ENCODE measurements around the gene GOPC.
"Not testable (repeated sequence)": the region's sequence is repeated elsewhere in the genome, so short reads cannot be mapped to it uniquely, and the experiment has no call there.

The GOPC gene

GRCh38 chr6:117548797-117549301 is 53.5 kb downstream of the GOPC start:
- no peak for DNase-seq (ENCODE audit: low read depth in 2 of 2)

- no peak for DNase-seq (ENCODE audit: low read depth in 2 of 2)
Observed at GRCh38 chr6:117547688-117548621, 54.4 kb downstream of the GOPC start.

GRCh38 chr6:117546674-117547073 is 55.6 kb downstream of the GOPC start:
- no peak for DNase-seq (ENCODE audit: low read depth in 2 of 2)

- DNase-seq (ENCODE audit: low read depth in 2 of 2), result no peak
Observed at GRCh38 chr6:117545161-117545595, 57.1 kb downstream of the GOPC start.

GRCh38 chr6:117544716-117545115 is 57.6 kb downstream of the GOPC start:
- no peak for DNase-seq (ENCODE audit: low read depth in 2 of 2)

- no peak for DNase-seq (ENCODE audit: low read depth in 2 of 2)
Observed at GRCh38 chr6:117542493-117542892, 59.8 kb downstream of the GOPC start.

GRCh38 chr6:117540670-117541069 is 61.6 kb downstream of the GOPC start:
- DNase-seq (ENCODE audit: low read depth in 2 of 2), result no peak

GRCh38 chr6:117538615-117539014 is 63.7 kb downstream of the GOPC start:
- DNase-seq (ENCODE audit: low read depth in 2 of 2), result no peak

- DNase-seq (ENCODE audit: low read depth in 2 of 2), result peak in 1 of 2 experiments; percentile 30
Observed at GRCh38 chr6:117536317-117536716, 66.0 kb downstream of the GOPC start.

- DNase-seq (ENCODE audit: low read depth in 2 of 2), result no peak
Observed at GRCh38 chr6:117534974-117535373, 67.3 kb downstream of the GOPC start.

- DNase-seq (ENCODE audit: low read depth in 2 of 2), result no peak
Observed at GRCh38 chr6:117533775-117534174, 68.5 kb downstream of the GOPC start.

GRCh38 chr6:117531809-117532725 is 70.2 kb downstream of the GOPC start:
- DNase-seq (ENCODE audit: low read depth in 2 of 2), result no peak

- DNase-seq (ENCODE audit: low read depth in 2 of 2), result no peak
Observed at GRCh38 chr6:117531346-117531745, 71.0 kb downstream of the GOPC start.

GRCh38 chr6:117530467-117531242 is 71.7 kb downstream of the GOPC start:
- no peak for DNase-seq (ENCODE audit: low read depth in 2 of 2)

- DNase-seq (ENCODE audit: low read depth in 2 of 2), result no peak
Observed at GRCh38 chr6:117525607-117526006, 76.7 kb downstream of the GOPC start.

GRCh38 chr6:117521791-117522502 is 80.4 kb downstream of the GOPC start:
- no peak for DNase-seq (ENCODE audit: low read depth in 2 of 2)

- DNase-seq (ENCODE audit: low read depth in 2 of 2), result no peak
Observed at GRCh38 chr6:117520603-117521395, 81.5 kb downstream of the GOPC start.

GRCh38 chr6:117518870-117519269 is 83.4 kb downstream of the GOPC start:
- no peak for DNase-seq (ENCODE audit: low read depth in 2 of 2)

- not testable (repeated sequence) for DNase-seq (ENCODE audit: low read depth in 2 of 2)
Observed at GRCh38 chr6:117517995-117518394, 84.3 kb downstream of the GOPC start.

GRCh38 chr6:117515326-117515725 is 87.0 kb downstream of the GOPC start:
- no peak for DNase-seq (ENCODE audit: low read depth in 2 of 2)

Data from fibroblast of skin of left biceps (primary cell).